Tibial nerve (tissue), 4 donors: ENCODE results near the gene SFT2D2. TPM values are rescaled to one million over a fixed set of nuclear protein-coding genes. Genes with fewer than 3 reads are reported as not detected.

Experiments
- DNase-seq, 2 donors: peaks; one replicate each; pipeline ENCODE4 v3.0.0-alpha.2; 2019; ENCODE audit warnings: low spot score in 2 of 2
- H3K27ac ChIP-seq, 4 donors: fragments of 200-600 bp; sonication (generic) in 3 of 4; one replicate each; pipeline ENCODE4 v1.5.1; 2017 to 2019; ENCODE audit warnings: mild to moderate bottlenecking in 1 of 4
- H3K27me3 ChIP-seq, 2 donors: fragments of 200-600 bp; sonication (generic) in 1 of 2; one replicate each; pipeline versions ENCODE4 v1.5.1 to v1.6.0; 2017 to 2019
- H3K36me3 ChIP-seq, 3 donors: fragments of 200-600 bp; sonication (generic); one replicate each; pipeline ENCODE4 v1.5.1; 2018 to 2019
- H3K4me1 ChIP-seq, 4 donors: fragments of 200-600 bp; sonication (generic) in 3 of 4; one replicate each; pipeline ENCODE4 v1.5.1; 2017 to 2019
- H3K4me3 ChIP-seq, 4 donors: fragments of 200-600 bp; sonication (generic) in 3 of 4; one replicate each; pipeline ENCODE4 v1.5.1; 2017 to 2019; ENCODE audit warnings: mild to moderate bottlenecking in 1 of 4, moderate library complexity in 1 of 4
- H3K9me3 ChIP-seq, 4 donors: fragments of 200-600 bp; sonication (generic) in 3 of 4; one replicate each; pipeline ENCODE4 v1.5.1; 2017 to 2019
- EP300 ChIP-seq, 2 donors: sonication (generic); formaldehyde crosslinking; IDR thresholded peaks; one replicate each; pipeline ENCODE4 v1.6.1; 2017; ENCODE audit warnings: antibody characterized with exemption in 2 of 2, mild to moderate bottlenecking in 1 of 2
- POLR2A ChIP-seq, 2 donors: fragments of 450-650 bp; IDR thresholded peaks; one replicate each; pipeline ENCODE4 v1.6.1; 2017; ENCODE audit warnings: antibody characterized with exemption in 2 of 2, mild to moderate bottlenecking in 2 of 2, moderate library complexity in 2 of 2
- WGBS, 2 donors: methylation state at CpG; one replicate each; pipeline ENCODE4 v1.1.5; 2018; 5-methylcytosine and 5-hydroxymethylcytosine counted together
- total RNA-seq, 4 donors: library from RNA; depleted of rRNA; stranded (reverse); fragments of >200 nt; gene quantifications; one replicate each; pipeline ENCODE4 v1.1.0, GENCODE V29; 2016
- TF ChIP-seq, protein P1 (sequence below), 5 experiments: fragments of 200-600 bp in 3 of 5; fragments of 450-650 bp in 2 of 5; sonication (generic) in 3 of 5; IDR thresholded peaks; one replicate each; pipeline ENCODE4 v1.5.1; 2016 to 2019; ENCODE audit warnings: antibody characterized with exemption in 5 of 5, mild to moderate bottlenecking in 3 of 5, moderate library complexity in 2 of 5

SFT2D2 gene
- total RNA-seq, 4 donors from 2014 or later: 34.5 to 43.8 (median 42.2) TPM

- Histone ChIP-seq H3K27me3 (no peaks in the 10 kb centered on the region), H3K9me3 (peaks cover 0 to 21% (median 7%) of the 10 kb centered on the region in 4 donors), H3K36me3 (peaks cover 0 to 52% (median 2%) of the 10 kb centered on the region in 3 donors), H3K4me3 (no peak overlapping the region), H3K4me1 (peaks cover 0 to 28% (median 0%) of the 10 kb centered on the region in 4 donors), H3K27ac (no peak overlapping the region)
- no peak for DNase-seq
- WGBS, 2 donors: 73 to 74% methylated on average over 3 of the region's 3 CpGs
- TF ChIP-seq, protein P1, sequence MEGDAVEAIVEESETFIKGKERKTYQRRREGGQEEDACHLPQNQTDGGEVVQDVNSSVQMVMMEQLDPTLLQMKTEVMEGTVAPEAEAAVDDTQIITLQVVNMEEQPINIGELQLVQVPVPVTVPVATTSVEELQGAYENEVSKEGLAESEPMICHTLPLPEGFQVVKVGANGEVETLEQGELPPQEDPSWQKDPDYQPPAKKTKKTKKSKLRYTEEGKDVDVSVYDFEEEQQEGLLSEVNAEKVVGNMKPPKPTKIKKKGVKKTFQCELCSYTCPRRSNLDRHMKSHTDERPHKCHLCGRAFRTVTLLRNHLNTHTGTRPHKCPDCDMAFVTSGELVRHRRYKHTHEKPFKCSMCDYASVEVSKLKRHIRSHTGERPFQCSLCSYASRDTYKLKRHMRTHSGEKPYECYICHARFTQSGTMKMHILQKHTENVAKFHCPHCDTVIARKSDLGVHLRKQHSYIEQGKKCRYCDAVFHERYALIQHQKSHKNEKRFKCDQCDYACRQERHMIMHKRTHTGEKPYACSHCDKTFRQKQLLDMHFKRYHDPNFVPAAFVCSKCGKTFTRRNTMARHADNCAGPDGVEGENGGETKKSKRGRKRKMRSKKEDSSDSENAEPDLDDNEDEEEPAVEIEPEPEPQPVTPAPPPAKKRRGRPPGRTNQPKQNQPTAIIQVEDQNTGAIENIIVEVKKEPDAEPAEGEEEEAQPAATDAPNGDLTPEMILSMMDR (IDR thresholded peaks at IDR 0.05): no peak
- no peak for TF ChIP-seq POLR2A (IDR thresholded peaks at IDR 0.05)
- no peak for TF ChIP-seq EP300 (IDR thresholded peaks at IDR 0.05)
Observed at GRCh38 chr1:168252204-168252733, 26.5 kb downstream of the SFT2D2 start.

- Histone ChIP-seq H3K9me3 (peaks cover 0 to 24% (median 7%) of the 10 kb centered on the region in 4 donors), H3K4me3 (no peak overlapping the region), H3K27ac (no peak overlapping the region), H3K4me1 (peaks cover 0 to 21% (median 0%) of the 10 kb centered on the region in 4 donors), H3K36me3 (peaks cover 0 to 39% (median 2%) of the 10 kb centered on the region in 3 donors), H3K27me3 (no peaks in the 10 kb centered on the region)
- no peak for DNase-seq
- WGBS, 2 donors: 99 to 100% methylated on average over 2 of the region's 2 CpGs
- TF ChIP-seq, protein P1 (IDR thresholded peaks at IDR 0.05): no peak
- no peak for TF ChIP-seq POLR2A (IDR thresholded peaks at IDR 0.05)
- no peak for TF ChIP-seq EP300 (IDR thresholded peaks at IDR 0.05)
Observed at GRCh38 chr1:168256164-168256563, 30.4 kb downstream of the SFT2D2 start.

GRCh38 chr1:168257397-168257796 is 31.6 kb downstream of the SFT2D2 start:
- no peak for TF ChIP-seq POLR2A (IDR thresholded peaks at IDR 0.05)
- TF ChIP-seq EP300 (IDR thresholded peaks at IDR 0.05): no peak
- TF ChIP-seq, protein P1 (IDR thresholded peaks at IDR 0.05): no peak
- DNase-seq: no peak
- Histone ChIP-seq H3K27me3 (no peaks in the 10 kb centered on the region), H3K4me3 (no peak overlapping the region), H3K9me3 (peaks cover 0 to 24% (median 7%) of the 10 kb centered on the region in 4 donors), H3K27ac (no peak overlapping the region), H3K36me3 (peaks cover 0 to 49% (median 2%) of the 10 kb centered on the region in 3 donors), H3K4me1 (peaks cover 0 to 21% (median 2%) of the 10 kb centered on the region in 4 donors)
- WGBS, 2 donors: 47 to 71% methylated on average over 2 of the region's 2 CpGs

- TF ChIP-seq POLR2A (IDR thresholded peaks at IDR 0.05) (no peak), EP300 (IDR thresholded peaks at IDR 0.05) (no peak)
- TF ChIP-seq, protein P1 (IDR thresholded peaks at IDR 0.05): no peak
- no peak for DNase-seq
- H3K27me3 ChIP-seq: no peaks in the 10 kb centered on the region
- H3K27ac ChIP-seq: no peak overlapping the region
- H3K9me3 ChIP-seq: peaks cover 0 to 24% (median 7%) of the 10 kb centered on the region in 4 donors
- WGBS, 2 donors: 93 to 95% methylated on average over 1 of the region's 1 CpG
- no peak overlapping the region for H3K4me3 ChIP-seq
- H3K36me3 ChIP-seq: peaks cover 0 to 46% (median 2%) of the 10 kb centered on the region in 3 donors
- H3K4me1 ChIP-seq: peaks cover 0 to 14% (median 2%) of the 10 kb centered on the region in 4 donors
Observed at GRCh38 chr1:168259567-168259966, 33.8 kb downstream of the SFT2D2 start.

DNA sequence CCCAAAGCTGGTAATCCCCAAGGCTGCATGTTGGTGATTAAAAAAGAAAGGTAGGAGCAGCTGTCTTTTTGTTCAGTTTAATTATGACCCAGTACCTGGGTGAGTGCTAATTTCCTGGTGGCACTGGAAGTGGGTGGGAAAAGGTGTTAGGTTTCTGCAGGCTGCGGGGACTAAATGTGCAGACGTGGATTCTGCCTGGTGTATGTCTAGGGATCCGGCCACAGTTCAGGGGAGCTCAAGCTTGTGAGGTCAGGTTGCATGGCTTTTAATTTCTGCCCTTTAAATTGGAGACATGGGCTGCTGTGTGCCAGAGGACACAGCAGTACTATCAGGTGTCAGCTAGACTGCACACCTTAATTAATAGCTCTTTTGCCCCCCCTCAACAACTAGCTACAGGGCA is 34.6 kb downstream of the SFT2D2 start:
- peaks cover 0 to 45% (median 0%) of the 10 kb centered on the region in 3 donors for H3K36me3 ChIP-seq
- no peak overlapping the region for H3K4me3 ChIP-seq
- 85 to 89% methylated on average over 3 of the region's 3 CpGs for WGBS, 2 donors
- peaks cover 0 to 14% (median 2%) of the 10 kb centered on the region in 4 donors for H3K4me1 ChIP-seq
- H3K27me3 ChIP-seq: no peaks in the 10 kb centered on the region
- no peak overlapping the region for H3K27ac ChIP-seq
- TF ChIP-seq POLR2A (IDR thresholded peaks at IDR 0.05) (no peak), EP300 (IDR thresholded peaks at IDR 0.05) (no peak)
- TF ChIP-seq, protein P1 (IDR thresholded peaks at IDR 0.05): no peak
- H3K9me3 ChIP-seq: peaks cover 0 to 22% (median 7%) of the 10 kb centered on the region in 4 donors
- no peak for DNase-seq
